Liver (tissue), 3 donors: Measurements from ENCODE around the gene P3H1.

ENCODE experiments used
- ATF3 ChIP-seq: IDR thresholded peaks from 2 replicates; pipeline ENCODE4 v1.6.1; 2016; ENCODE audit warnings: antibody characterized with exemption
- CTCF ChIP-seq: fragments of 150-350 bp; IDR thresholded peaks from 2 replicates; pipeline ENCODE4 v1.5.1; 2017; ENCODE audit warnings: improper control_type of control experiment, low read depth, low read length; ENCODE audit not compliant: missing input control
- EGR1 ChIP-seq, 2 donors: IDR thresholded peaks; 2 replicates each; pipeline ENCODE4 v1.6.1; 2016 to 2018; ENCODE audit warnings: antibody characterized with exemption in 2 of 2, low read depth in 2 of 2
- FOXA1 ChIP-seq: IDR thresholded peaks from 2 replicates; pipeline ENCODE4 v1.6.1; 2016; ENCODE audit warnings: antibody characterized with exemption
- GABPA ChIP-seq, 2 donors: IDR thresholded peaks in 1 of 2; conservative IDR thresholded peaks in 1 of 2; 2 replicates each; pipeline ENCODE4 v1.6.1; 2016; ENCODE audit warnings: antibody characterized with exemption in 2 of 2, mild to moderate bottlenecking in 1 of 2, moderate library complexity in 1 of 2
- HNF4A ChIP-seq, 2 donors: conservative IDR thresholded peaks; 2 replicates each; pipeline ENCODE4 v1.6.1; 2016; ENCODE audit warnings: antibody characterized with exemption in 2 of 2, mild to moderate bottlenecking in 2 of 2
- MAX ChIP-seq: IDR thresholded peaks from 2 replicates; pipeline ENCODE4 v1.6.1; 2016; ENCODE audit warnings: antibody characterized with exemption
- RAD21 ChIP-seq, 2 donors: IDR thresholded peaks; 2 replicates each; pipeline ENCODE4 v1.6.1; 2016; ENCODE audit warnings: antibody characterized with exemption in 2 of 2, mild to moderate bottlenecking in 2 of 2
- REST ChIP-seq: IDR thresholded peaks from 2 replicates; pipeline ENCODE4 v1.6.1; 2016; ENCODE audit warnings: antibody characterized with exemption, mild to moderate bottlenecking
- RXRA ChIP-seq, 2 donors: IDR thresholded peaks; 2 replicates each; pipeline ENCODE4 v1.6.1; 2017 to 2018; ENCODE audit warnings: antibody characterized with exemption in 2 of 2, mild to moderate bottlenecking in 1 of 2
- SP1 ChIP-seq: IDR thresholded peaks from 2 replicates; pipeline ENCODE4 v1.6.1; 2018; ENCODE audit warnings: antibody characterized with exemption, mild to moderate bottlenecking
- TAF1 ChIP-seq: conservative IDR thresholded peaks from 2 replicates; pipeline ENCODE4 v1.6.1; 2016; ENCODE audit warnings: antibody characterized with exemption, mild to moderate bottlenecking
- YY1 ChIP-seq: IDR thresholded peaks from 2 replicates; pipeline ENCODE4 v1.6.1; 2016; ENCODE audit warnings: antibody characterized with exemption, mild to moderate bottlenecking
- ZBTB33 ChIP-seq: IDR thresholded peaks from 2 replicates; pipeline ENCODE4 v1.6.1; 2016; ENCODE audit warnings: antibody characterized with exemption
- donor health status: healthy.
- donor health status: healthy.

- TF ChIP-seq RAD21 (IDR thresholded peaks at IDR 0.05) = no peak
- no peak for TF ChIP-seq CTCF
- TF ChIP-seq FOXA1 = no peak
- no peak for TF ChIP-seq YY1
- TF ChIP-seq REST = no peak
- no peak for TF ChIP-seq ATF3
- no peak for TF ChIP-seq MAX
- TF ChIP-seq RXRA (IDR thresholded peaks at IDR 0.05) = no peak
- no peak for TF ChIP-seq SP1
- no peak for TF ChIP-seq ZBTB33
- TF ChIP-seq TAF1 = no peak
- no peak for TF ChIP-seq GABPA (IDR thresholded peaks at IDR 0.05 in 1 of 2, conservative IDR thresholded peaks at IDR 0.05 in 1 of 2)
- TF ChIP-seq HNF4A (conservative IDR thresholded peaks at IDR 0.05) = no peak
- TF ChIP-seq EGR1 (IDR thresholded peaks at IDR 0.05; ENCODE audit: low read depth in 2 of 2) = no peak
Measured at GRCh38 chr1:42784946-42785693, 18.3 kb upstream of the P3H1 start, which contains the start of gene TMEM269.
